GM12878 (cell line): ENCODE results near the gene ERVW-1. TPM values are rescaled to one million over a fixed set of nuclear protein-coding genes. Genes with fewer than 3 reads are reported as not detected.

Source experiments
- CHD4 ChIP-seq: fragments of 200-600 bp; sonication (generic); IDR thresholded peaks from 2 replicates; pipeline ENCODE4 v1.6.1; 2016; ENCODE audit warnings: mild to moderate bottlenecking
- CUX1 ChIP-seq: IDR thresholded peaks from 2 replicates; pipeline ENCODE4 v1.6.1; 2012; ENCODE audit warnings: improper control_type of control experiment, low read depth, low read length; ENCODE audit not compliant: insufficient replicate concordance
- MXI1 ChIP-seq: fragments of 150-350 bp; IDR thresholded peaks from 2 replicates; pipeline ENCODE4 v1.6.1; 2011; ENCODE audit warnings: low read depth, mild to moderate bottlenecking, inconsistent platforms, low read length, improper control_type of control experiment
- RELB ChIP-seq: fragments of 450-650 bp; IDR thresholded peaks from 2 replicates; pipeline ENCODE4 v1.6.1; 2017; ENCODE audit warnings: low read depth, mild to moderate bottlenecking, moderate library complexity
- TBL1XR1 ChIP-seq: IDR thresholded peaks from 2 replicates; pipeline ENCODE4 v1.6.1; 2012; ENCODE audit warnings: low read depth, low read length, improper control_type of control experiment
- ZBTB33 ChIP-seq: fragments of 450-650 bp; IDR thresholded peaks from 2 replicates; pipeline ENCODE4 v1.6.1; 2017; ENCODE audit warnings: mild to moderate bottlenecking
- polyA plus RNA-seq, 11 experiments: library from polyadenylated mRNA; depleted of rRNA in 4 of 11; unstranded in 6 of 11; stranded (reverse) in 5 of 11; fragments of >200 nt; fragmentation: Nextera tagmentation in 4 of 11; fragmentation: Illumina TruSeq in 1 of 11; extraction: Ambion mirVana in 4 of 11; extraction: Trizol in 1 of 11; gene quantifications; 1 replicate in 1 of 11; 2 replicates in 10 of 11; pipeline versions ENCODE4 v1.2.1 to v1.2.3, GENCODE V29; 2011 to 2016; ENCODE audit warnings: inconsistent platforms in 2 of 11, missing spikeins in 2 of 11, low read depth in 1 of 11
- total RNA-seq, 4 experiments: library from RNA; depleted of rRNA in 3 of 4; stranded (reverse); fragments of >200 nt in 3 of 4; fragmentation: Illumina TruSeq in 1 of 4; extraction: Trizol in 1 of 4; gene quantifications; 2 replicates each; pipeline versions ENCODE4 v1.2.1 to v1.2.3, GENCODE V29; 2013 to 2021

Gene ERVW-1
- total and polyA plus RNA-seq, 10 of the 15 experiments (the other 5 are each of a cell fraction or from before 2014, with no cell fraction given) = 0.05 TPM; not detected in 9

- TF ChIP-seq CUX1 = no peak
- TF ChIP-seq ZBTB33 = no peak
- TF ChIP-seq MXI1 = no peak
- TF ChIP-seq RELB = no peak
- no peak for TF ChIP-seq TBL1XR1
- no peak for TF ChIP-seq CHD4
Observed at GRCh38 chr7:92456236-92456635, 21.5 kb downstream of the ERVW-1 start (continued).
